GM18868 (cell line): Measurements from ENCODE around the gene TMEM63A.
A peak's percentile ranks its signal among the peaks of the same experiment; 100 is the strongest.

Experiments
- ATAC-seq: cut with Tn5 transposase; IDR thresholded peaks from one replicate; pipeline ENCODE4 v1.9.1; 2021; ENCODE audit warnings: mild to moderate bottlenecking, moderate library complexity; ENCODE audit not compliant: unreplicated experiment

The TMEM63A gene

GRCh38 chr1:225868631-225869330, 13.4 kb downstream of the TMEM63A start:
- no peak for ATAC-seq

DNA sequence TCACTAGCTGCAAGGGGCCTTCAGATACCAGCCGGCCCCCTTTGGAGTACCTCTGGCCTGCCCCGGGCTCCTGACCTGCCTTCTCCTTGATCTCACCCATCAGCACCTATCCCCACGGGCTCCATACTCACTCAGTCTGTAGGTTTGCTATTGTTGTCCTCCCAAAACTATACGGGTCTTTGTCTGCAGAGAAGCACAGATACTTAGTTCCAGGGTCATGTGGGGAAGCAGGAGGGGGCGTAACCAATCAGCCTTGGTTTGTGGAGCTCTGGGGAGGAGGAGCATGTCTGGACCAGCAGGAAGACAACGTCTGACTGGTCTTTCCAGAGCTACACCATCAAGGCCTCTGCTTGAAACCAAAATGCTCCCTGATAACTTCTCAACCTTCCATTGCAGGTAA, 15.2 kb downstream of the TMEM63A start:
- no peak for ATAC-seq

DNA sequence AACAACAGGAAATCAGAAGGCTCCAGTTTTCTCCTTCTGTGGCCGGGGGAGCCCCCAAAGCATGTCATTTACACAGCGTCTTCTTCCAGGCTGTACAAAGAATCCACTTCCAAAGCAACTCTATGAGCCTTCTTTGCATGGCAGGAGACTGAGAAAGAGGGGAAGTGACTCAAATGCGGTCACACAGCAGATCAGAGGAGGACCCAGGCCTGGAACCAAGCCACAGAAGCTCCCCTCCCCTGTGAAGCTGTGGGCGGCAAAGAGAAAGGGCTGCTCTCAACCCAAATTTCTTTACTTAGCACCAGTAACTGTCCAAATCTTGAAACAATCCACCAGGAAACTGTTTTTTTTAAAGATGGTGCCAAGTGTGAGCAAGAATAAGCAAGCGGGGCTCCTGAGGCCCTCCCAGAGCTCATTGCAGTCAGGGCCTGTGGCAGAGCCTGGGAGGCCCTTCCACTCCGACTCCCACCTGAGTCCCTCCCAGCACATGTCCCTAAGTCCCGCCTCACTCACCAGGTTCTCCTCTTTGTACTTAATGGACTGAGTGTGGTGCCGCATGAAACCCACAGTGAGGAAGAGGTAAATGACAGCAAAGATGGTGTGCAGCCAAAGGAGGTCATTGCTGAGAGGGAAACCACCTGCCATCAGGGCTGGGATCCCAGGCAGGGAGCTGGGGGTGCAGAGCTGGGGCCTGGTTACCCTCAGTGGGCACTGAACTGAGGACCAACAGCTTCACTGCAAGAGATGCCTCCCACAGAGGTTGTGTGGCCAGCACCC, 15.9 kb downstream of the TMEM63A start:
- ATAC-seq = peak; percentile 84

DNA sequence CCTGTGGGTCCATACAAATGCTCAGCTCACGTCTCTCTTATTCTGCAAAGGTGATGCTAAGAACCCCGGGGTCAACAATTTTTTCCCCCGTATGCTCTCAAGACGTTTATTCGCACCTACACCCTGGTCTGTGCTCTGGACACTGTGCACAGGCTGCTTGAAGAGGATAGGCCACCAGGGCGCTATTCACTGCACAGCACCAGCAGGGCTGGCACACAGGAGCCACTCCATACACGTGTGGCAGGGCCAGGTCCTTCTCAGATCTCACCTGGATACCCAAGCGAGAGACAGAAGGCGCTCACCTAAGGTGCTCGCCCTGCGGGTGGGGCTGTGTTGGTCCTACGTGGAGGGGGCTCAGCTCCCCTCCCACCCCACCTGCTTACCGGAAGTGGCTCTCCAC, 16.7 kb downstream of the TMEM63A start:
- ATAC-seq = no peak

- ATAC-seq = no peak
Measured at GRCh38 chr1:225863167-225863566, 19.0 kb downstream of the TMEM63A start.

GRCh38 chr1:225862581-225862950, 19.6 kb downstream of the TMEM63A start:
- ATAC-seq = no peak

- ATAC-seq = no peak
Measured at GRCh38 chr1:225861834-225862580, 20.2 kb downstream of the TMEM63A start.

GRCh38 chr1:225860876-225861441, 21.2 kb downstream of the TMEM63A start:
- no peak for ATAC-seq

DNA sequence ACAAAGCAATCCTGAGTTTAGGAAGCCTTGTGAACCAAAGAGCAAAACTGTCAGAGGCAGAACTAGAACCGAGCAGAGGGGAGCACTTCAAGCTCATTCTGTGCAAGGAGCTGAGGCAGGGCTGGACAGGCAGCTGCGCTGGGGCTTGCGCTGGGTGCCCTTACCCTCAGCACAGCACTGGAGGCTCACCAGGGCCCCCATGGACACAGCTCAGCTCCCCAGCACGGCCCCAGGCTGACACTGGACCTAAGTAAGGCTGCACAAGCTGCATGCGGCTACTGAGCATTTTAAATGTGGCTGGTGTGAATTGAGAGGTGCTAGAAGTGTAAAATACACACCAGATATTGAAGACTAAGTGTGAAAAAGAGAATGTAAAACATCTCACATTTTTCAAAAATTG, 22.1 kb downstream of the TMEM63A start:
- ATAC-seq = no peak

GRCh38 chr1:225859151-225859550, 23.0 kb downstream of the TMEM63A start:
- ATAC-seq = no peak

DNA sequence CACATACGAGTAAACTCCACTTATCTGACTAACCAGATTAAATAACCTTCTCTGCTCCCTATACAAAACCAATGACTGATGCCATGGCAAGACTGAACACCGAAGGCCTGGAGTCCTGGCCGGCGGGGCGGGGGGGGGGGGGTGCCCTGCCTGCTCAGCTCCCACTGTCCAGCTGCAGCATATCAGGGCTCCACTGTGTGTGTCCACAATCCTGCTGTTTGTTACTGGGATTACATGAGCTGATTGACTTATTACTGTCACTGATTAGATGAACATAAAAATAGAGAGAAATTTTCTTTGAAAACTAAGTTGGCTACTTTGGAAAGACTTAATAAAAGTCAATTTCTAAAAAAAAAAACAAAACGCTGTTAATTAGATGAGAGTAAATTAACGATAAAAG, 24.9 kb downstream of the TMEM63A start:
- no peak for ATAC-seq

GRCh38 chr1:225855503-225856300, 26.5 kb downstream of the TMEM63A start:
- ATAC-seq = no peak

- ATAC-seq = no peak
Measured at GRCh38 chr1:225853441-225853840, 28.7 kb downstream of the TMEM63A start.

- no peak for ATAC-seq
Measured at GRCh38 chr1:225852413-225853124, 29.6 kb downstream of the TMEM63A start.

DNA sequence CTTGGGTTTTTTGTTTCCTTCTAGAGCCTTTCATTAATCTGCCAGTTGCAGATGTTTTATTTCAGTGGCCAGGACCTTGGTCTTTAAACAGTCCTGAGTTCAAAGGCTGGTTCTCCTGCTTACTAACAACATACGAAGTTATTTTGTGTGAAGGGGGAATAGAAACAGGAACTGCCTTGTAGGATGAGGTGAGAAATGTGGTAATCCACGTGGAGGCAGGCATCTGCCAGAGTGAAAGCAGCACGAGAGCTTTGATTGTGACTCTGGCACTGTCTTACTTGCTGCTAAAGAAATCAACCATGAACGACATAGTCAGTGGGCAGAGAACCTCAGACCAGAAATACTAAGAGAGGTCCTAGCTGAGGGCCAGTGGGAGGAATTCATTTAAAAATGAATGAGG, 30.4 kb downstream of the TMEM63A start:
- peak; percentile 71 for ATAC-seq

DNA sequence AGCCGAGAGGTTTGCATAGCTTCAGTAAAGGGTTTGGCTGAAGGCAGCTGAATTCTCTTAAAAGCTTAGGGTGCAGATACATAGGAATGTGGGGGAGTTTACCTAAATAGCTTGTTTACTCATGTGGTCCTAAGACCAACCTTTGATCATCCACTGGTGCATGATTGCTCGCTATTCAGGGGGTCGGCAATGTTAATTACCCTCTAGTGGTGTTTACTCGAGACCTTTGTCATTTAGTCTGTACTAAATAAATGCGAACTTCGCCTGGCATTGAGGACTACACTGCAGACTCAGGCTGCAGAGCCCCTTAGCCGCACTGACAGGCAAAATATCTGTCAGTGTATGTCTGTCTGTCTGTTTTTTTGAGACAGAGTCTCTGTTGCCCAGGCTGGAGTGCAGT, 31.8 kb downstream of the TMEM63A start:
- ATAC-seq = no peak

DNA sequence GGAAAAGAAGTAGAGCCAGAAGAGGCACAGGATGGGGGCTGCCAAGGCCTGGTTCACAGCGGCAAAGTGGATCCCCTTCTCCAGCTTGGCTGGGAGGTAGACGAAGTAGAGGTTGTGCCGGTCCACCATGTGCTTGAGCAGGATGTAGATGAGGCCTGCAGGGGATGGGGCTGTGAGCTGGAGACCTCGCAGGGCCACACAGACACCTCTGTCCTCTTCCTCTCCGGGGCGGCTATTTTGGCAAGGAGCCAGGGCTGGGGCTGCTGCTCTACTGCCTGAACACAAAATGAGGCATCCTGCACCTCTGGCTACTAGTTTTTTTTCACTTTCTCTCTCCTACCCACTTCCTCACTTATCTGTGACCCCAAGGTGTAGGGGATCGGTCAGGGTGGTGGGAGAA, 32.3 kb downstream of the TMEM63A start:
- no peak for ATAC-seq

- ATAC-seq = peak; percentile 75
Measured at GRCh38 chr1:225848030-225848955, 33.9 kb downstream of the TMEM63A start.

DNA sequence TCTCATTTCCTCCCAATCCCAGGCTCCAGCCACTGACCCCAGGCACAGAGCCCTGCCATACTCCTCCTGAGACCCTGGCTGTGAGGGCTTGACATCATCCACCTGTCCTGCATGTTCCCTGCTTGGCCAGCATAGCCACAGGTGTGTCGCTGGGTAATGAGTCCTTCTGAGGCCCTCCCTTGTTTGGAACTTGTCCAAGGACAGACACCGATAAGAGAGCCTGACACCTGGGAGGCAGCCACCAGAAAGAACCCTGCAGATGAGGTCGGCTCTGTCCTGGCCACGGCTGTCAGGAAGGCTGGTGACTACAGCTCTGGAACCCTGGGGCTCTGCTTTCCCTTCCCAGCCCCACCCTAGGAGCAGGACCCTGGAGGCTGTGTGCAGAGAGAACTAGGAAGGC, 34.6 kb downstream of the TMEM63A start:
- no peak for ATAC-seq
